ENCODE data around the gene UBALD1. TPM values are rescaled to one million over a fixed set of nuclear protein-coding genes. Genes with fewer than 3 reads are reported as not detected.

Gene UBALD1
- total RNA-seq, 1 experiment from 2014 or later: 24.6 TPM

DNA sequence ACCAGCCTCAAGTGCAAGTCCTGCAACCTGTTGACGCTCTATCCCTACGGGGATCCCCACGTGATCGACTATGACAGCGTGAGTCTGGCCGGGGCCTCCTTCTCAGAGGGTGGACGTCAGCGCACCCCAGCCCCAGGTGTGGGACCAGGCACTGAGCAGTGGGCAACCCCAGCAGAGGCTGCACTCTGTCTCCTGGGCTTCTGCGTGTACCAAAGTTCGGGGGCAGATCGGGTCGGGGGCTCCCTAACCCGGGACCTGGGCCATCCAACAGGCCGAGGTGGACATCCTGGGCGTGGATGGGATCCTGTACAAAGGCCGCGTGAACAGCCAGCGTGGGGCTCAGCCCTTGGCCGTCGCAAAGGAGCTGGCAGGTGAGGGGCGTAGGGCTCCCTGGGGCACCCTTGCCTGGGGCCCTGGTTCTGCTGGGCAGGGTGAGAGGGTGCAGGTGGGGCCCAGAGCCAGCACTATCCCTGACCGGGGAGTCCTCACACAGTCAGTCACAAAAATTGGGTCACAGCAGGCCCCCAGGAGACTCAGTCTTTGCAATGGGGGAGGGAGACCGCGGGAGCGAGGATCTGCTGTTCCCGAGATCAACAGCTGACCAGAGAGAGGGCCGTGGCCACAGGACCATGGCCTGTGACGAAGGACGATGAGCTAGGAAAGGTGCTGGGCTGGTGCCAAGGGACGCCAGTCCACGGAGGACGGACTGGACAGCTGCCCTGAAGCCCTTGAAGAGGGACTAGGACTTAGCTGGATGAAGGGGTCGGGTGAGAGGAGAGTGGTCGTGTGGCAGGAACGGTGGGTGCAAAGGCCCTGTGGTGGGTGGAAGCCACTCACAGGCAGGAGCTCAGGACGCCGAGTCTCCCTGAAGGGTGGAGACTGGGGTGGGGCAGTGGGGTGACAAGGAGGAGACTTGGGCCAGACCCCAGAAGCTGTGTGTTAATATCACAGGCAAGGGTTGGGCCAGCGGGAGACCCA lies 20.0 kb downstream of the UBALD1 start:
- H3K9me2 ChIP-seq (replicated peaks; ENCODE audit: low read length): no peaks in the 10 kb centered on the region
- intact Hi-C loops (cut with micrococcal nuclease): no loop called here
- no peak overlapping the region for H3K27ac ChIP-seq (ENCODE audit: low read length)
- no peaks in the 10 kb centered on the region for H3K9me3 ChIP-seq (ENCODE audit: low read length)
- TF ChIP-seq EZH2 (IDR thresholded peaks at IDR 0.05; ENCODE audit: low read length, unreplicated experiment): no peak
- TF ChIP-seq, protein P1, sequence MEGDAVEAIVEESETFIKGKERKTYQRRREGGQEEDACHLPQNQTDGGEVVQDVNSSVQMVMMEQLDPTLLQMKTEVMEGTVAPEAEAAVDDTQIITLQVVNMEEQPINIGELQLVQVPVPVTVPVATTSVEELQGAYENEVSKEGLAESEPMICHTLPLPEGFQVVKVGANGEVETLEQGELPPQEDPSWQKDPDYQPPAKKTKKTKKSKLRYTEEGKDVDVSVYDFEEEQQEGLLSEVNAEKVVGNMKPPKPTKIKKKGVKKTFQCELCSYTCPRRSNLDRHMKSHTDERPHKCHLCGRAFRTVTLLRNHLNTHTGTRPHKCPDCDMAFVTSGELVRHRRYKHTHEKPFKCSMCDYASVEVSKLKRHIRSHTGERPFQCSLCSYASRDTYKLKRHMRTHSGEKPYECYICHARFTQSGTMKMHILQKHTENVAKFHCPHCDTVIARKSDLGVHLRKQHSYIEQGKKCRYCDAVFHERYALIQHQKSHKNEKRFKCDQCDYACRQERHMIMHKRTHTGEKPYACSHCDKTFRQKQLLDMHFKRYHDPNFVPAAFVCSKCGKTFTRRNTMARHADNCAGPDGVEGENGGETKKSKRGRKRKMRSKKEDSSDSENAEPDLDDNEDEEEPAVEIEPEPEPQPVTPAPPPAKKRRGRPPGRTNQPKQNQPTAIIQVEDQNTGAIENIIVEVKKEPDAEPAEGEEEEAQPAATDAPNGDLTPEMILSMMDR (conservative IDR thresholded peaks at IDR 0.05; ENCODE audit: low read depth, low read length): no peak
- TF ChIP-seq EZH2phosphoT487 (IDR thresholded peaks at IDR 0.05; ENCODE audit: borderline replicate concordance, low read length): no peak
- no peaks in the 10 kb centered on the region for H3K36me3 ChIP-seq (ENCODE audit: low read depth, low read length)
- POLR2A ChIA-PET (ENCODE audit: unreplicated experiment): no interaction called here
- no peak overlapping the region for H2AFZ ChIP-seq (ENCODE audit: low read length)
- no peaks in the 10 kb centered on the region for H3K27me3 ChIP-seq (ENCODE audit: low read length)
- H3K4me3 ChIP-seq (ENCODE audit: low read length): no peak overlapping the region
- no peaks in the 10 kb centered on the region for H3K4me1 ChIP-seq (ENCODE audit: insufficient read depth, low read length)
- CTCF ChIA-PET: no interaction called here
- DNase-seq (no peak), ATAC-seq (no peak)
- BruUV-seq (replicated peaks): no TSS peak
- no peak overlapping the region for H3K4me2 ChIP-seq (ENCODE audit: low read length)
- no peak overlapping the region for H3K9ac ChIP-seq (ENCODE audit: low read length)
- H4K20me1 ChIP-seq (ENCODE audit: low read length): no peaks in the 10 kb centered on the region
- H3K79me2 ChIP-seq (ENCODE audit: low read length): no peaks in the 10 kb centered on the region
- H3F3A ChIP-seq (ENCODE audit: low read length, unreplicated experiment): no peaks in the 10 kb centered on the region

DNA sequence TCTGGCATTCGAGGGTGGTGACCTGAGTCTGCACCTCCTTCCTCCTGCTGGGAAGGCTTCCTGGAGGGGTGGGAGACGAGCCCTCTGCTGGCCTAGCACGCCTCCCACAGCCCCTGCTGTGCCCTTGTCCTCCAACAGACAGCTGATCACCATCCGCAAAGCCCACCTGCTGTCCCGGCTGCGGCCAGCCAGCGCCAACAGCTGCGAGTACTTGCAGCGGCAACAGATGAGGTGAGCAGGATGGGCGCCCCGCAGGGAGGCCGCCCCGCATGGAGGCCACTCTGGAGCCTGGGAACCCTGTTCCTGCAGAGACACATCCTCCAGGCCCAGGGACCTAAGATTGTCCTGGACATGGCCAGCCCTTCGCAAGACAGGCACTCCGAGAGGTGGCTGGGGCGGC lies 21.6 kb downstream of the UBALD1 start:
- BruUV-seq (replicated peaks): no TSS peak
- Histone ChIP-seq H3F3A (ENCODE audit: low read length, unreplicated experiment) (no peaks in the 10 kb centered on the region), H4K20me1 (ENCODE audit: low read length) (no peaks in the 10 kb centered on the region), H3K9me2 (replicated peaks; ENCODE audit: low read length) (no peaks in the 10 kb centered on the region), H3K27ac (ENCODE audit: low read length) (no peak overlapping the region), H2AFZ (ENCODE audit: low read length) (no peak overlapping the region), H3K4me1 (ENCODE audit: insufficient read depth, low read length) (no peaks in the 10 kb centered on the region), H3K4me2 (ENCODE audit: low read length) (no peak overlapping the region), H3K36me3 (ENCODE audit: low read depth, low read length) (no peaks in the 10 kb centered on the region), H3K4me3 (ENCODE audit: low read length) (no peak overlapping the region), H3K27me3 (ENCODE audit: low read length) (no peaks in the 10 kb centered on the region), H3K9me3 (ENCODE audit: low read length) (no peaks in the 10 kb centered on the region), H3K9ac (ENCODE audit: low read length) (no peak overlapping the region), H3K79me2 (ENCODE audit: low read length) (no peaks in the 10 kb centered on the region)
- TF ChIP-seq, protein P1 (conservative IDR thresholded peaks at IDR 0.05; ENCODE audit: low read depth, low read length): no peak
- no peak for TF ChIP-seq EZH2phosphoT487 (IDR thresholded peaks at IDR 0.05; ENCODE audit: borderline replicate concordance, low read length)
- no peak for TF ChIP-seq EZH2 (IDR thresholded peaks at IDR 0.05; ENCODE audit: low read length, unreplicated experiment)
- no peak for ATAC-seq
- ChIA-PET POLR2A (ENCODE audit: unreplicated experiment) (no interaction called here), CTCF (no interaction called here)
- DNase-seq: no peak
- intact Hi-C loops (cut with micrococcal nuclease): no loop called here
